ENCODE data around the gene ZFP2. TPM values are rescaled to one million over a fixed set of nuclear protein-coding genes. Genes with fewer than 3 reads are reported as not detected.

Gene ZFP2
- polyA plus RNA-seq, 1 donor, result 2.8 TPM

DNA sequence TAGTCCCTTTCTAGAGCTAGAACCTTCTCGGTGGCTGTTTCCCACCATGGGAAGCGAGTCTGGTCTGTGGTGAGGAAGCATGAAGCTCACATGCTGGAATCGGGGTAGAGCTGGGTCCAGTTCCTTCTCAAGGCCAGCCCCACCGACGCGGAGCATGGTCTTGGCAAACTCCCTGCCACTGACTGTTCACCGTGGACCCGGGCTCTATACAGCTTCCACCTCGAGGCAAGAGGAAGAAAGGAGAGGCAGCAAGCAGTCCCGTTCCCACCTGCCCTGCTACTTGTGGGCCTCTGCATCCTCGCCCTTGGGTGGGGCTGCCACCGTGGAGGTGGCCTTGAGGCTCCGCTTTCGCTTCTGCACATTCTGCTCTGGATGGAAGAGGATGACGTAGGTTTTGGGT lies 85.7 kb downstream of the ZFP2 start:
- no peak for DNase-seq (ENCODE audit: low read depth)

Other genes starting within 250 kb of the ZFP2 start
- 9.8 TPM for gene ZNF354A, start 165.3 kb upstream of the ZFP2 start, polyA plus RNA-seq (ENCODE audit: insufficient read length)
- gene ZNF354B, start 36.0 kb upstream of the ZFP2 start, polyA plus RNA-seq (ENCODE audit: insufficient read length), result 16.2 TPM
- gene ZNF454, start 45.3 kb downstream of the ZFP2 start, polyA plus RNA-seq (ENCODE audit: insufficient read length), result 3.7 TPM
- 0.81 TPM for gene GRM6, start 99.4 kb downstream of the ZFP2 start, polyA plus RNA-seq (ENCODE audit: insufficient read length)
- 4.0 TPM for gene ZNF879, start 127.9 kb downstream of the ZFP2 start, polyA plus RNA-seq (ENCODE audit: insufficient read length)
- 7.4 TPM for gene ZNF354C, start 164.5 kb downstream of the ZFP2 start, polyA plus RNA-seq (ENCODE audit: insufficient read length)